HEK293T (cell line): ENCODE results near the gene ZMIZ1.

Experiments
- FOXK2 ChIP-seq: fragments of 450-650 bp; IDR thresholded peaks from 2 replicates; pipeline ENCODE4 v1.6.1; 2016; ENCODE audit warnings: mild to moderate bottlenecking
- FOXM1 ChIP-seq: fragments of 450-650 bp; IDR thresholded peaks from 2 replicates; pipeline ENCODE4 v1.6.1; 2017; ENCODE audit warnings: mild to moderate bottlenecking, borderline replicate concordance
- LEF1 ChIP-seq: fragments of 450-650 bp; IDR thresholded peaks from 2 replicates; pipeline ENCODE4 v1.6.1; 2017; ENCODE audit warnings: mild to moderate bottlenecking, borderline replicate concordance
- SP1 ChIP-seq: fragments of 450-650 bp; IDR thresholded peaks from 2 replicates; pipeline ENCODE4 v1.6.1; 2017
- SUZ12 ChIP-seq: fragments of 450-650 bp; IDR thresholded peaks from 2 replicates; pipeline ENCODE4 v1.6.1; 2016; ENCODE audit warnings: mild to moderate bottlenecking
- TARDBP ChIP-seq: fragments of 450-650 bp; IDR thresholded peaks from 2 replicates; pipeline ENCODE4 v1.6.1; 2016
- ZNF384 ChIP-seq: fragments of 450-650 bp; IDR thresholded peaks from 2 replicates; pipeline ENCODE4 v1.6.1; 2016

DNA sequence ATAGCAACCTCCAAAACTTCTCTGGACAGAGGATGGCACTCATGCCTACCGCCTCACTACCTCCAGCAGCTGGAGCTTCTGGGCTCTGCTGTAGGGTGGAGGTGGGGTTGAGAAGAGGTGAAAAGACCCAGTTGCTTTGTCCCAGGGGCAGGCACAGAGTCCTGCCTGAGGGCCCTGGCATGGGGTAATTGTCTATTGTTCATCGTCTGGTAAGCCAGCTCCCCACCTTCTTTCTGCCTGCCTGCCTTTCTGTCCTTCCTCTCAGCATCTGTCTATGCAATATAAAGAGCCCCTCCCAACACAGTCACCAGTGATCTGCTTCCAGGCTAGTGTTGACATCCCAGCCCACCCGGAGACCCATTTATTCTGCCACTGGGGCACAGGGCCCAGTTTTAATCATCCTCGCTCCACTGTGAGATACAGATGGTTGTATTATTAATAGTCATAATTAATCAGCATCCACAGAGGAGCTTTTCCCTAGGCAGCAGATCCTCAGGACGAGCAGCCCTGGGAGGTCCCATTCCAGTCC, 39.0 kb downstream of the ZMIZ1 start:
- TF ChIP-seq FOXM1, result no peak
- no peak for TF ChIP-seq LEF1
- no peak for TF ChIP-seq FOXK2
- TF ChIP-seq SP1, result no peak
- no peak for TF ChIP-seq TARDBP
- no peak for TF ChIP-seq ZNF384
- no peak for TF ChIP-seq SUZ12
